Pancreas (tissue), 10 donors: Measurements from ENCODE around the gene RAI14. TPM values are rescaled to one million over a fixed set of nuclear protein-coding genes. Genes with fewer than 3 reads are reported as not detected.

Experiments used
- ATAC-seq, 4 donors: fragments of 200-7000 bp; cut with Tn5 transposase; one replicate each; pipeline versions ENCODE4 v1.8.0 to v1.9.1; 2020; ENCODE audit warnings: mild to moderate bottlenecking in 4 of 4, moderate library complexity in 4 of 4
- DNase-seq, 6 donors: peaks; one replicate each; pipeline ENCODE4 v3.0.0-alpha.2; 2020
- FAIRE-seq: peaks from 2 replicates; lab custom pipeline; 2012; peaks lifted over from hg19 to GRCh38; lab: Jason Lieb, UNC
- H3K27ac ChIP-seq, 4 donors: fragments of 200-600 bp; sonication (generic); 1 replicate in 3 of 4; 2 replicates in 1 of 4; pipeline versions ENCODE4 v1.5.0 to v1.8.0; 2020
- H3K27me3 ChIP-seq, 4 donors: fragments of 200-600 bp; one replicate each; pipeline ENCODE4 v1.8.0; 2021
- H3K36me3 ChIP-seq, 3 donors: fragments of 200-600 bp; sonication (generic) in 1 of 3; one replicate each; pipeline versions ENCODE4 v1.5.0 to v1.8.0; 2020 to 2021
- H3K4me1 ChIP-seq, 3 donors: fragments of 200-600 bp; one replicate each; pipeline ENCODE4 v1.8.0; 2021
- H3K4me3 ChIP-seq, 4 donors: fragments of 200-600 bp; sonication (generic) in 2 of 4; one replicate each; pipeline versions ENCODE4 v1.5.0 to v1.8.0; 2020 to 2021
- H3K9me3 ChIP-seq, 4 donors: fragments of 200-600 bp; one replicate each; pipeline ENCODE4 v1.8.0; 2021
- CTCF ChIP-seq, 4 donors: fragments of 200-600 bp; sonication (generic) in 3 of 4; IDR thresholded peaks; one replicate each; pipeline versions ENCODE4 v1.5.0 to v1.8.0; 2021; ENCODE audit warnings: antibody characterized with exemption in 4 of 4
- whole genome bisulfite sequencing, 2 donors: extraction: QIAGEN DNeasy Blood & Tissue Kit; methylation state at CpG; one replicate each; pipeline ENCODE4 v1.1.7; 2013; 5-methylcytosine and 5-hydroxymethylcytosine counted together
- intact Hi-C, 3 donors: fragments of 100-400 bp; cut with DNase I; formaldehyde crosslinking; loops; one replicate each; pipeline versions ENCODE4 v1.11.1 to v1.14.2; 2022
- polyA plus RNA-seq, 2 donors: library from polyadenylated mRNA; stranded (reverse); fragments of 200-250 nt; gene quantifications; one replicate each; pipeline ENCODE4 v1.2.3, GENCODE V29; 2013
- total RNA-seq, 6 donors: library from RNA; stranded (reverse); fragmentation: NEBNext Ultra II Directional in 4 of 6; extraction: Animal tissue kit (Norgen Biotek cat#: 25700) in 4 of 6; gene quantifications; one replicate each; pipeline versions ENCODE4 v1.2.1 to v1.2.4, GENCODE V29; 2021 to 2023
- donor health status: healthy with polysubstance abuse.
- donor health status: DM: no; HTN: no; CAD: no; lungs with moderate emphysema.
- donor health status: DM: no; HTN: no; CAD: no.
- donor health status: control.
- donor health status: control.
- donor health status: Bipolar disorder and iron deficiency.
- donor health status: DM: yes; HTN: yes; CAD: no.
- donor health status: DM: no; HTN: no; CAD: no.
- donor health status: DM: no; HTN: no; CAD: no.
- donor health status: DM: yes; HTN: yes; CAD: no.

The RAI14 gene
- total and polyA plus RNA-seq, 8 donors, result 5.4 to 25.1 (median 14.9) TPM

GRCh38 chr5:34610546-34610945 is 45.6 kb upstream of the RAI14 start:
- intact Hi-C loops, result no loop called here
- no peak for FAIRE-seq
- ATAC-seq, result no peak

GRCh38 chr5:34611464-34612415 is 44.4 kb upstream of the RAI14 start:
- no peak for ATAC-seq
- Histone ChIP-seq H3K4me3 (no peak overlapping the region), H3K4me1 (peaks cover 0 to 4% (median 0%) of the 10 kb centered on the region in 3 donors), H3K36me3 (no peaks in the 10 kb centered on the region), H3K27ac (no peak overlapping the region), H3K27me3 (no peaks in the 10 kb centered on the region), H3K9me3 (no peaks in the 10 kb centered on the region)
- 93 to 96% methylated on average over 9 of the region's 9 CpGs for WGBS, 2 donors
- TF ChIP-seq CTCF (IDR thresholded peaks at IDR 0.05), result no peak
- no peak for FAIRE-seq
- intact Hi-C loops, result no loop called here
- DNase-seq, result no peak

More at GRCh38 chr5:34610546-34610945, 45.6 kb upstream of the RAI14 start:
- Histone ChIP-seq H3K4me1 (peaks cover 0 to 4% (median 0%) of the 10 kb centered on the region in 3 donors), H3K36me3 (no peaks in the 10 kb centered on the region), H3K27me3 (no peaks in the 10 kb centered on the region), H3K27ac (no peak overlapping the region), H3K4me3 (no peak overlapping the region), H3K9me3 (no peaks in the 10 kb centered on the region)
- no peak for DNase-seq
- no peak for TF ChIP-seq CTCF (IDR thresholded peaks at IDR 0.05)

- DNase-seq, result no peak
- WGBS, 2 donors, result 91 to 92% methylated on average over 1 of the region's 1 CpG
- intact Hi-C loops, result no loop called here
These were observed 39.5 kb upstream of the RAI14 start for GRCh38 chr5:34616651-34617050.

GRCh38 chr5:34618371-34619065 is 37.6 kb upstream of the RAI14 start:
- 75 to 84% methylated on average over 4 of the region's 4 CpGs for WGBS, 2 donors
- TF ChIP-seq CTCF (IDR thresholded peaks at IDR 0.05), result no peak
- H3K4me3 ChIP-seq, result no peak overlapping the region
- no peaks in the 10 kb centered on the region for H3K36me3 ChIP-seq
- FAIRE-seq (no peak), ATAC-seq (no peak), DNase-seq (no peak)
- no peaks in the 10 kb centered on the region for H3K9me3 ChIP-seq
- H3K27ac ChIP-seq, result no peak overlapping the region
- intact Hi-C loops, result no loop called here
- no peaks in the 10 kb centered on the region for H3K27me3 ChIP-seq
- no peaks in the 10 kb centered on the region for H3K4me1 ChIP-seq

More at GRCh38 chr5:34616651-34617050, 39.5 kb upstream of the RAI14 start:
- H3K27me3 ChIP-seq, result no peaks in the 10 kb centered on the region
- no peaks in the 10 kb centered on the region for H3K4me1 ChIP-seq
- H3K4me3 ChIP-seq, result no peak overlapping the region
- FAIRE-seq (no peak), ATAC-seq (no peak)
- H3K27ac ChIP-seq, result no peak overlapping the region
- no peaks in the 10 kb centered on the region for H3K9me3 ChIP-seq
- no peaks in the 10 kb centered on the region for H3K36me3 ChIP-seq
- TF ChIP-seq CTCF (IDR thresholded peaks at IDR 0.05), result no peak
